Sigmoid colon (tissue), 4 donors: Measurements from ENCODE around the gene ECT2L.

ENCODE experiments used
- EP300 ChIP-seq, 4 donors: sonication (generic); formaldehyde crosslinking; IDR thresholded peaks; one replicate each; pipeline ENCODE4 v1.6.1; 2017; ENCODE audit warnings: antibody characterized with exemption in 4 of 4
- POLR2A ChIP-seq, 2 donors: fragments of 450-650 bp; IDR thresholded peaks; one replicate each; pipeline ENCODE4 v1.6.1; 2016; ENCODE audit warnings: antibody characterized with exemption in 2 of 2, mild to moderate bottlenecking in 2 of 2, moderate library complexity in 2 of 2
- POLR2AphosphoS5 ChIP-seq, 4 donors: sonication (generic); formaldehyde crosslinking; IDR thresholded peaks; one replicate each; pipeline ENCODE4 v1.6.1; 2017; ENCODE audit warnings: antibody characterized with exemption in 4 of 4
- TF ChIP-seq, protein P1 (sequence below), 4 experiments: fragments of 450-650 bp in 3 of 4; fragments of 200-600 bp in 1 of 4; IDR thresholded peaks; one replicate each; pipeline ENCODE4 v1.5.1; 2016 to 2019; ENCODE audit warnings: antibody characterized with exemption in 4 of 4, mild to moderate bottlenecking in 3 of 4, moderate library complexity in 2 of 4

DNA sequence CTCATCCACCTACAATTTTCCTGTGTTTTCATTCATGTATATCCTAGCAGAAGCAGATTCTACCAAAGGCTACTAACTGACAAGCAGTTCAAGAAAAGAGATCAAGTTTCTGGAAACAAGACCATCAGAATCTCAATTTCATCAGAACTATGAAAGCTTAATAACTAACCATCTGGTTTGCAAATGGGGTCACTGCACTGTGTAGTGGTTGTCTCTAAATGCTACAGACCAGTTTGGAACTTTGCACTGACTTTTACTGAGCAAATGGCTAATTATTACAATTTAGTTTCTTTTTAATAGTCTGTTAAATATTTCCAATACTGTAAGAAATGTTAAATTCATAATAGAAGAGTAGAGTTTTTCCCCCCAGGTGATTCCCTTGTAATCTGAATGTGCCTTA is 127.7 kb downstream of the ECT2L start:
- TF ChIP-seq EP300 (IDR thresholded peaks at IDR 0.05) = no peak
- no peak for TF ChIP-seq POLR2A (IDR thresholded peaks at IDR 0.05)
- TF ChIP-seq, protein P1, sequence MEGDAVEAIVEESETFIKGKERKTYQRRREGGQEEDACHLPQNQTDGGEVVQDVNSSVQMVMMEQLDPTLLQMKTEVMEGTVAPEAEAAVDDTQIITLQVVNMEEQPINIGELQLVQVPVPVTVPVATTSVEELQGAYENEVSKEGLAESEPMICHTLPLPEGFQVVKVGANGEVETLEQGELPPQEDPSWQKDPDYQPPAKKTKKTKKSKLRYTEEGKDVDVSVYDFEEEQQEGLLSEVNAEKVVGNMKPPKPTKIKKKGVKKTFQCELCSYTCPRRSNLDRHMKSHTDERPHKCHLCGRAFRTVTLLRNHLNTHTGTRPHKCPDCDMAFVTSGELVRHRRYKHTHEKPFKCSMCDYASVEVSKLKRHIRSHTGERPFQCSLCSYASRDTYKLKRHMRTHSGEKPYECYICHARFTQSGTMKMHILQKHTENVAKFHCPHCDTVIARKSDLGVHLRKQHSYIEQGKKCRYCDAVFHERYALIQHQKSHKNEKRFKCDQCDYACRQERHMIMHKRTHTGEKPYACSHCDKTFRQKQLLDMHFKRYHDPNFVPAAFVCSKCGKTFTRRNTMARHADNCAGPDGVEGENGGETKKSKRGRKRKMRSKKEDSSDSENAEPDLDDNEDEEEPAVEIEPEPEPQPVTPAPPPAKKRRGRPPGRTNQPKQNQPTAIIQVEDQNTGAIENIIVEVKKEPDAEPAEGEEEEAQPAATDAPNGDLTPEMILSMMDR (IDR thresholded peaks at IDR 0.05) = no peak
- TF ChIP-seq POLR2AphosphoS5 (IDR thresholded peaks at IDR 0.05) = no peak
